Skeletal muscle satellite cell (primary cell): ENCODE results near the gene SH3BP2.
A peak's percentile ranks its signal among the peaks of the same experiment; 100 is the strongest.

Experiments used
- H3K27me3 ChIP-seq: 2 replicates; pipeline ENCODE4 v1.7.0; 2013; ENCODE audit warnings: low read length; ENCODE audit not compliant: control insufficient read depth, insufficient read depth
- H3K36me3 ChIP-seq: 2 replicates; pipeline ENCODE4 v1.7.0; 2013; ENCODE audit warnings: mild to moderate bottlenecking, control low read depth, low read length; ENCODE audit not compliant: insufficient read depth
- H3K4me1 ChIP-seq: 2 replicates; pipeline ENCODE4 v1.7.0; 2013; ENCODE audit warnings: low read length; ENCODE audit not compliant: control insufficient read depth, insufficient read depth
- H3K4me2 ChIP-seq: 2 replicates; pipeline ENCODE4 v1.7.0; 2013; ENCODE audit warnings: mild to moderate bottlenecking, low read length
- H3K4me3 ChIP-seq: 2 replicates; pipeline ENCODE4 v1.7.0; 2013; ENCODE audit warnings: low read length
- H3K9ac ChIP-seq: 2 replicates; pipeline ENCODE4 v1.7.0; 2013; ENCODE audit warnings: mild to moderate bottlenecking, low read depth, low read length, moderate library complexity
- H3K9me3 ChIP-seq: replicated peaks from 2 replicates; pipeline ENCODE4 v1.7.0; 2013; ENCODE audit warnings: mild to moderate bottlenecking, control low read depth, low read length

SH3BP2 gene

DNA sequence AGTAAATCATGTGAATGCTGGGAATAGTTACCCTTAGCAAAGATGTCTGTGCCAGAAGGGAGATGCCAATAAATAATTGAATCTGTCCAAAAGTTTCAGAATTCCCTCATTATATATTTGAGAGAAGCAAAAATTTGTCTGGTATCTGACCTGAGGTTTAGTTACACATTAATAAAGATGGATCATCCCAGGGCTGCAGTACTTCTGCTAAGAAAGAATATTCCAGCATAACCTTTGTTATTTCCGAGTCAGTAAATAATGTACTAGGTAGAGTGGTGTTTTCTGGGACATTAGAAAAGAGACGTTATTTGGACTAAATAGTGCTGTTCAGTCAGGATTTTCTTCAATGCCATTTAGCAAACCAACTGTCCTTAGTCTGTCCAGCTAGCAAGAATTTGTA, 77.2 kb downstream of the SH3BP2 start:
- H3K9me3 ChIP-seq = no peaks in the 10 kb centered on the region

DNA sequence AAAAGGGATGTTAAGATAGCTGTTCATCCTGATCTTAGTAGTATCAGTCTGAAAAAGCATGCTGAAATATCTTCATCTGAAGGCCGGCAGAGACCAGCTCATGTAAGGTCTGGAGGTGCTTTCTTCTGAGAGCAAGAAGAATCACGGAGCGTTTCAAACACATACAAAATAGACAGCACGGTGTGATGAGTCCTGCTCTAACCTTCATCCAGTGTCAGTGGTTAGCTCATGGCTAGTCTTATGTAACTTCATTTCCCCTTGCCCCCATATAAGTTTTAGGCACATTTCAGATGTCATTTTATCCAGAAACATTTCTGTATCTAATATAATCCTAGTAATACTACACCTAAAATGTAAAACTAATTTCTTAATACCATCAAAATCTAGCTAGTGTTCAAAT, 78.6 kb downstream of the SH3BP2 start:
- H3K4me1 ChIP-seq = peaks cover 46% of the 10 kb centered on the region
- H3K4me3 ChIP-seq = no peak overlapping the region
- no peak overlapping the region for H3K4me2 ChIP-seq
- peaks cover 5% of the 10 kb centered on the region for H3K36me3 ChIP-seq
- H3K9me3 ChIP-seq = no peaks in the 10 kb centered on the region
- H3K27me3 ChIP-seq = no peaks in the 10 kb centered on the region
- no peak overlapping the region for H3K9ac ChIP-seq

More for the DNA sequence above, 77.2 kb downstream of the SH3BP2 start:
- Histone ChIP-seq H3K27me3 (no peaks in the 10 kb centered on the region), H3K36me3 (no peaks in the 10 kb centered on the region), H3K4me2 (no peak overlapping the region), H3K4me3 (no peak overlapping the region), H3K4me1 (peaks cover 46% of the 10 kb centered on the region), H3K9ac (no peak overlapping the region)

DNA sequence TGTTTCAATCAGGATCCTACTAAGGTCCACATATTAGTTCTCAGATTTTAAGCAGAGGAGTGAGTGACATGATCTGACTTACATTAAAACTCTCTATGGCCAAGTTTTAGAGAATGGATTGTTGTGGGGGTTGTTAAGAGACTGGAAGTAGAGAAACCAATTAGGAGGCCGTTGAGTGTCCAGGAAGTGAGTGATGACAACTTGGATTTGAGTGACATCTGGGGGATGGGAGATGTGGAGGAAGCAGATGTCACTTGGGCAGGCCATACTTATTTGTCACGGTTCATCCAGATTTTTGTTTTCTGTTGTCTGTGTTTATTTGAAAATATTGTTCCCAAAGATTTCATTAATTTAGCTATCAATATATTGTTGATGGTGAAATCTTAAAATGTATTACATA, 79.0 kb downstream of the SH3BP2 start:
- Histone ChIP-seq H3K9me3 (no peaks in the 10 kb centered on the region), H3K4me3 (no peak overlapping the region), H3K4me2 (peak overlapping the region; percentile 7), H3K9ac (no peak overlapping the region), H3K27me3 (no peaks in the 10 kb centered on the region), H3K4me1 (peaks cover 42% of the 10 kb centered on the region), H3K36me3 (peaks cover 5% of the 10 kb centered on the region)

DNA sequence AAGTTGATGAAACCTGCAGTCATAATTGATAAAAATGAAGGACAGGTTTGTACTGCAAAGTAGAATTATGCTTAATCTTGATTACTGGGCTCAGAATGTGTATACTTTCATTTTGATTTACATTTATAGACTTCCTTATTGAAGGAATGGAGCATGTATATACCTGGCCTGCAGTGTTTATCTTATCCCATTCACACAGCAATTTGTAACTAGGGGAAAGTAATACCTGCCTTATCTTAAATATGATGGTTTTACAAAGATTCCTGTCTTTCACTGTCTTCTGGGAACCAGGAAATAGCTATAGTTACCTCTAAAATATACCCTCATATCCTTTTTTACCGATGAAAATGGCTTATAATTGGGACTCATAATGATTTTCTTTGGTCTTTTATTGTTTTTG, 80.4 kb downstream of the SH3BP2 start:
- Histone ChIP-seq H3K9ac (no peak overlapping the region), H3K36me3 (peaks cover 18% of the 10 kb centered on the region), H3K4me3 (no peak overlapping the region), H3K4me2 (no peak overlapping the region), H3K9me3 (no peaks in the 10 kb centered on the region), H3K4me1 (peaks cover 32% of the 10 kb centered on the region), H3K27me3 (no peaks in the 10 kb centered on the region)

DNA sequence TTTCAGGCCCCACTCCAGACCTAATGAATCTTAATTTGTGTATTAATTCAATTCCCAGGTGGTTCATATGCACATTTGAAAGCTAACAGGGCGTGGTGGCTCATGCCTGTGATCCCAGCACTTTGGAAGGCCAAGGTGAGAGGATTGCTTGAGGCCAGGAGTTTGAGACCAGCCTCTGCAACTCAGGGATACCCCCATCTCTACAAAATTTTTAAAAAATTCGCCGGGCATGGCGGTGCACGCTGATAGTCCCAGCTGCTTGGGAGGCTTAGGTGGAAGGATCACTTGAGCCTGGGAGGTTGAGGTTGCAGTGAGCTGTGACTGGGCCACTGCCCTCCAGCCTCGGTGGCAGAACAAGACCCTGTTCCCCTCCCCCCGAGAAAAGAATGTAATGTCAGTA, 82.0 kb downstream of the SH3BP2 start:
- Histone ChIP-seq H3K4me3 (no peak overlapping the region), H3K4me1 (peaks cover 20% of the 10 kb centered on the region), H3K27me3 (no peaks in the 10 kb centered on the region), H3K9ac (no peak overlapping the region), H3K36me3 (peaks cover 29% of the 10 kb centered on the region), H3K4me2 (no peak overlapping the region), H3K9me3 (no peaks in the 10 kb centered on the region)

DNA sequence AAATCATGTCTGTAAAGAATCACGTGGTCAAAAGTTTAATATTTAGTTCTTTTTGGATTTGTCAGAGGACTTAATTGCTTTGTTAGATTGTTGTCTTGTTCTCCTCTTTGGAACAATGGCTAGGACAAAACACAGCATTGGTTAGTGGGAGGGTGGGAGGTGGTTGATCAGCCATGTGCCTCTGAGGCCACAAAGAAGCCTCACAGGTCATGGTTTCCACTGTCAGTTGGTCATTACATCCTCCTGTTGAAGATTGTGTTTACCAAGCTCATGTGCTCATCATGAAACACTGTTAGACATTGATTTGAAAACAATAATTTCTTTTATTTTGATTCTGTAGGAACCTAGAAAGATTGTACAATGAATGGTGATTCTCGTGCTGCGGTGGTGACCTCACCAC, 82.7 kb downstream of the SH3BP2 start:
- Histone ChIP-seq H3K4me3 (no peak overlapping the region), H3K4me2 (no peak overlapping the region), H3K27me3 (no peaks in the 10 kb centered on the region), H3K9ac (no peak overlapping the region), H3K4me1 (peaks cover 20% of the 10 kb centered on the region), H3K9me3 (no peaks in the 10 kb centered on the region), H3K36me3 (peaks cover 29% of the 10 kb centered on the region)

DNA sequence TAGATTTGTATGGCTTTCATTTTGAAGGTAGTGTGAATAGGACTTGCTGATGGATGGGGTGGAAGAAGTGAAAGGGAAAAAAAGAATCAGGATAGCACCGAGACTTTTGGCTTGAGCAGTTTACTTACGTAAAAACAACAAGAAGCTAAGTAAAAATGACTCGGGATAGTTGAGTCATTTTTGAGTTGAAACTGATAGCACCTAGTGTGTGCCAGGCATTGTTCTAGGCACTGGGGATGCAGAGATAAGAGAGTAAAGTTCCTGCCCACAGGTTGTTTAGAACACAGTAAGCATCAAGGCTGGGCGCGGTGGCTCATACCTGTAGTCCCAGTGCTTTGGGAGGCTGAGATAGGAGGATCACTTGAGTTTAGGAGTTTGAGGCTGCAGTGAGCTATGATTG, 85.5 kb downstream of the SH3BP2 start:
- Histone ChIP-seq H3K4me1 (peaks cover 14% of the 10 kb centered on the region), H3K9me3 (no peaks in the 10 kb centered on the region), H3K4me3 (no peak overlapping the region), H3K27me3 (no peaks in the 10 kb centered on the region), H3K9ac (no peak overlapping the region), H3K36me3 (peaks cover 46% of the 10 kb centered on the region), H3K4me2 (no peak overlapping the region)

DNA sequence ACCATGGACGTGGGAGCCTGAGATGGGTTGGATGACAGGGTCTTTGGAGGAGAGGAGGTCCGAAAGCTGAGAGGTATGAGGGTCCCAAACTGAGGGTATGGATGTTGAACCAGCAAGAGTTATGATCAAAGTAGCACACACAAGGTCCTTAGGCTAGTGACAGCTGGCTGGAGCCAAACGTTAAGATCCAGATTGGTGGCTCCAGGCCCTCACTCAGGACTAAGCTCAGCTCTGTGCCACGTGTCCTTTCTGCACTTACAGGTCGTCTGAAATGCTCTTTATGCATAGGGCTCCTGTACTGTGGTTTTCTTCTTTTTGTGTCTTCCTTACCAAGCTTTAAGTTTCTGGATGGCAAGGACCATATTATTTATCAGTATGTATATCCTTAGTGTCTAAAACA, 86.1 kb downstream of the SH3BP2 start:
- Histone ChIP-seq H3K4me3 (no peak overlapping the region), H3K9me3 (no peaks in the 10 kb centered on the region), H3K4me2 (no peak overlapping the region), H3K4me1 (peaks cover 12% of the 10 kb centered on the region), H3K36me3 (peaks cover 47% of the 10 kb centered on the region), H3K27me3 (no peaks in the 10 kb centered on the region), H3K9ac (no peak overlapping the region)

DNA sequence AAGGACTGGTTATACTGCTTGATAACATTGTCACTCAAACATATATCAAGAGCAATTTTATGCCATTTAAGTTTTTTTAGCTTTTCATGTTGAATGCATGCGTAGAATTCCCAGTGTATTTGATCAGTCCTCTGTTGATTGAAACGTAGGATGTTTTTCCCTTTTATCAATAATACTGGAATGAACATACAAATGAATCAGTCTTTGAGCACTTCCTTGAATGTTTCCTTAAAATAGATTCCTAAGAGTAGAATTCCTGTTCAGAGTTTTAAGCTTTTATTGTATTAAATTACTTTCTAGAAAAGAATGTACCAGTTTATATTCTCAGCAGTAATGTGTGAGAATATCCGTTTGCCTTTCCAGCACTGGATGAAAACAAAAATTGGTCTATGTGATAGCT, 88.5 kb downstream of the SH3BP2 start:
- Histone ChIP-seq H3K36me3 (peaks cover 63% of the 10 kb centered on the region), H3K4me3 (no peak overlapping the region), H3K9me3 (no peaks in the 10 kb centered on the region), H3K4me1 (peaks cover 12% of the 10 kb centered on the region), H3K27me3 (no peaks in the 10 kb centered on the region), H3K4me2 (peak overlapping the region; percentile 3), H3K9ac (no peak overlapping the region)

DNA sequence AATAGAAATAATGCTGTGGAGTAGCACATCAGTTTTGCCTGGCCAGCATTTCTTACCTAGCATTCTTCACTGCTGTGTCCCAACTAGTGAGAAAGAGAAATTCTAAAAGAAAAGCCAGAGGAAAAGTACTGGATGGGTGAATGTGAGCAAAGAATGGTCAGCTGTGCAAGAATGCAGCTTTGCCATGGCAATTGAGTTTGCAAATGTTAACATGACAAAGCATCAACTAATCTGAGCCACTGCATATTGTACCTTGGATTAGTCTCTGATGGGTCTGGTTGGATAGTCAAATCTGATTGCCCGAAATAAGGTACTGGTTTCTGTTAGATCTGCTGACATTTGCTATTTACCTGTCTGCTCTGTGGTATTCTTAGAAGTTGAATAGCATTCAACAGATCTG, 89.5 kb downstream of the SH3BP2 start:
- no peak overlapping the region for H3K4me3 ChIP-seq
- H3K27me3 ChIP-seq = no peaks in the 10 kb centered on the region
- H3K36me3 ChIP-seq = peaks cover 63% of the 10 kb centered on the region
- no peak overlapping the region for H3K9ac ChIP-seq
- no peak overlapping the region for H3K4me2 ChIP-seq
- peaks cover 12% of the 10 kb centered on the region for H3K4me1 ChIP-seq
- no peaks in the 10 kb centered on the region for H3K9me3 ChIP-seq

DNA sequence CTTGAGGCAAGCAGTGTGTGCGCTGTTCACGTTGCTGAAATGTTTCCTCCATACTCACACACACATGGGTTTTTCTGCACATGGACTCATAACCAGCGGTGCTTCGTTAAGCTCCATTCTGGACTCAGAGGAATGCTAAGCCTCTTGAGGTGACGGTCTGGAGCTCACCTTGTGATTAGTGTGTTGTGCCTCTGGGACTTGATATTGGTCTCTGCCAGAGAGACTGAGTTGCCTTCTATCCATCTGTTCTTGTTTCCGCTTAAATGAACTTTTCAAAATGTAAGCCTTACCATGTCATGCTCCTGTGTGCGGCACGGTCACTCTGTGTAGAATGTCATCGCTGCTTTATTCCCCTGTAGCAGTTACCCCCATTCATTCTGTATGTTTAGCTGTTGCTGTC, 93.3 kb downstream of the SH3BP2 start:
- Histone ChIP-seq H3K27me3 (no peaks in the 10 kb centered on the region), H3K4me3 (no peak overlapping the region), H3K36me3 (peaks cover 53% of the 10 kb centered on the region), H3K9ac (no peak overlapping the region), H3K4me2 (no peak overlapping the region), H3K4me1 (peaks cover 12% of the 10 kb centered on the region), H3K9me3 (no peaks in the 10 kb centered on the region)

DNA sequence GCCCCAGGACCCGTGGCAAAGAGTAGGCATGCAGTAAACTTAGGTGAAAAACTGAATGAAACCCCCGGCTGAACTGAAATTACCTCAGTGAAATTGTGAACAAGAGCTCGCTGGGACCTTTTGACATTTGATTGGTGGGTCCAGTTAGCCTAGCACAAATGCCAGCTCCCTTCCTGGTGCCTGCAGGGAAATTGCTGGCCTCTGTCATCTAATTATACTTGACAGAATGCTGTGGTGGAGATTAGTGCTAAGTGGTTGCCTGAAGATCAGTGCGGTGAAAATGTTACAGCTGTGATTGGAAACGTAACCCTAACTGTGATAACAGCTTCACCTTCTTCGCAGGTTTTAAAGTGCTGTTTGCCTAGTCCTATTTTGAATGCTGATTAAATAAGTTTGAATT, 93.7 kb downstream of the SH3BP2 start:
- Histone ChIP-seq H3K4me2 (no peak overlapping the region), H3K36me3 (peaks cover 50% of the 10 kb centered on the region), H3K4me3 (no peak overlapping the region)

More for the DNA sequence above, 93.7 kb downstream of the SH3BP2 start:
- no peak overlapping the region for H3K9ac ChIP-seq
- H3K27me3 ChIP-seq = no peaks in the 10 kb centered on the region
- H3K4me1 ChIP-seq = peaks cover 15% of the 10 kb centered on the region
- no peaks in the 10 kb centered on the region for H3K9me3 ChIP-seq
